BLaER1 treated with 17β-estradiol and CSF1 and Interleukin-3, amounts not matched to agents 10 nM and 100 nM (cell line): ENCODE results near the gene LMBR1L.
A peak's percentile ranks its signal among the peaks of the same experiment; 100 is the strongest.
"Not testable (repeated sequence)": the region's sequence is repeated elsewhere in the genome, so short reads cannot be mapped to it uniquely, and the experiment has no call there.

ENCODE experiments used
- H3K27ac ChIP-seq, 11 experiments: shearing (Covaris generic); formaldehyde crosslinking; 2 replicates each; pipeline ENCODE4 v1.8.1; 2022
- H3K27me3 ChIP-seq, 11 experiments: shearing (Covaris generic); formaldehyde crosslinking; 2 replicates each; pipeline ENCODE4 v1.8.1; 2022
- H3K36me3 ChIP-seq, 11 experiments: shearing (Covaris generic); formaldehyde crosslinking; 2 replicates each; pipeline ENCODE4 v1.8.1; 2022
- H3K4me1 ChIP-seq, 10 experiments: shearing (Covaris generic); formaldehyde crosslinking; 2 replicates each; pipeline ENCODE4 v1.8.1; 2022
- H3K4me2 ChIP-seq, 11 experiments: shearing (Covaris generic); formaldehyde crosslinking; 2 replicates each; pipeline ENCODE4 v1.8.1; 2022
- H3K4me3 ChIP-seq, 10 experiments: shearing (Covaris generic); formaldehyde crosslinking; 2 replicates each; pipeline ENCODE4 v1.8.1; 2022
- H3K9ac ChIP-seq, 11 experiments: shearing (Covaris generic); formaldehyde crosslinking; 2 replicates each; pipeline ENCODE4 v1.8.1; 2022
- H3K9me3 ChIP-seq, 11 experiments: shearing (Covaris generic); formaldehyde crosslinking; replicated peaks in 1 of 11; 2 replicates each; pipeline ENCODE4 v1.8.1; 2022
- H4K20me1 ChIP-seq, 11 experiments: shearing (Covaris generic); formaldehyde crosslinking; 2 replicates each; pipeline ENCODE4 v1.8.1; 2022
- Cebpa-rat ChIP-seq, 11 experiments: shearing (Covaris generic); IDR thresholded peaks; 2 replicates each; pipeline ENCODE4 v1.8.1; 2022

LMBR1L gene

GRCh38 chr12:49110464-49111155 is at the start of gene LMBR1L:
Gene LMBR1L (minus strand): TSS chr12:49110847. CDS start chr12:49110555, 292 bp downstream.
- peaks cover 0 to 22% (median 16%) of the 10 kb centered on the region in 11 experiments; a peak in 11 of 22 replicates for H3K36me3 ChIP-seq
- no peaks in the 10 kb centered on the region for H3K27me3 ChIP-seq
- TF ChIP-seq Cebpa-rat (IDR thresholded peaks at IDR 0.05): no peak
- H3K9ac ChIP-seq: peak within 1 kb of the TSS; percentile 92 to 98 (median 96)
- H3K4me3 ChIP-seq: peak within 1 kb of the TSS; percentile 85 to 100 (median 98)
- peaks cover 0 to 42% (median 33%) of the 10 kb centered on the region in 11 experiments; a peak in 14 of 22 replicates for H4K20me1 ChIP-seq
- peaks cover 41 to 51% (median 43%) of the 10 kb centered on the region in 10 experiments for H3K4me1 ChIP-seq
- H3K4me2 ChIP-seq: peak within 1 kb of the TSS; percentile 86 to 98 (median 95)
- H3K27ac ChIP-seq: peak within 1 kb of the TSS; percentile 83 to 95 (median 94)
- H3K9me3 ChIP-seq: peaks cover 0 to 15% (median 6%) of the 10 kb centered on the region in 11 experiments; a peak in 11 of 22 replicates

GRCh38 chr12:49160399-49160798 is 49.8 kb upstream of the LMBR1L start:
- Histone ChIP-seq H3K9me3 (0 out of 22 replicates have a peak, but pooled peaks cover 0 to 3% (median 0%) of the 10 kb centered on the region in 11 experiments), H3K9ac (peak overlapping the region in 9 of 11 experiments; percentile 14 to 68 (median 60); a peak in 16 of 22 replicates), H3K4me1 (peaks cover 45 to 56% (median 54%) of the 10 kb centered on the region in 10 experiments), H3K4me2 (peak overlapping the region; percentile 64 to 88 (median 76)), H3K27ac (peak overlapping the region in 10 of 11 experiments; percentile 55 to 82 (median 78); a peak in 19 of 22 replicates), H3K4me3 (peak overlapping the region in 1 of 10 experiments; percentile 39; a peak in 1 of 20 replicates), H4K20me1 (no peaks in the 10 kb centered on the region), H3K27me3 (no peaks in the 10 kb centered on the region), H3K36me3 (no peaks in the 10 kb centered on the region)
- TF ChIP-seq Cebpa-rat (IDR thresholded peaks at IDR 0.05): no peak

GRCh38 chr12:49154221-49154620 is 43.6 kb upstream of the LMBR1L start:
- no peak overlapping the region for H3K4me3 ChIP-seq
- H3K36me3 ChIP-seq: no peaks in the 10 kb centered on the region
- TF ChIP-seq Cebpa-rat (IDR thresholded peaks at IDR 0.05): no peak
- H3K4me1 ChIP-seq: peaks cover 11 to 34% (median 25%) of the 10 kb centered on the region in 10 experiments
- H3K4me2 ChIP-seq: no peak overlapping the region
- H3K9me3 ChIP-seq: no peaks in the 10 kb centered on the region
- H4K20me1 ChIP-seq: no peaks in the 10 kb centered on the region
- no peaks in the 10 kb centered on the region for H3K27me3 ChIP-seq
- no peak overlapping the region for H3K9ac ChIP-seq
- no peak overlapping the region for H3K27ac ChIP-seq

GRCh38 chr12:49147384-49147783 is 36.7 kb upstream of the LMBR1L start:
- H3K27ac ChIP-seq: no peak overlapping the region
- no peaks in the 10 kb centered on the region for H3K9me3 ChIP-seq
- H3K27me3 ChIP-seq: no peaks in the 10 kb centered on the region
- peaks cover 0 to 34% (median 12%) of the 10 kb centered on the region in 10 experiments; a peak in 12 of 20 replicates for H3K4me1 ChIP-seq
- H4K20me1 ChIP-seq: no peaks in the 10 kb centered on the region
- no peak overlapping the region for H3K9ac ChIP-seq
- H3K36me3 ChIP-seq: no peaks in the 10 kb centered on the region
- no peak overlapping the region for H3K4me2 ChIP-seq
- no peak overlapping the region for H3K4me3 ChIP-seq
- no peak for TF ChIP-seq Cebpa-rat (IDR thresholded peaks at IDR 0.05)

GRCh38 chr12:49146406-49146805 is 35.8 kb upstream of the LMBR1L start:
- Histone ChIP-seq H3K4me3 (no peak overlapping the region), H3K36me3 (no peaks in the 10 kb centered on the region), H3K9ac (no peak overlapping the region), H3K27me3 (no peaks in the 10 kb centered on the region), H3K4me1 (peaks cover 0 to 34% (median 12%) of the 10 kb centered on the region in 10 experiments; a peak in 12 of 20 replicates), H3K27ac (no peak overlapping the region), H4K20me1 (no peaks in the 10 kb centered on the region), H3K4me2 (peak overlapping the region in 1 of 11 experiments; percentile 4; a peak in 1 of 22 replicates), H3K9me3 (no peaks in the 10 kb centered on the region)
- TF ChIP-seq Cebpa-rat (IDR thresholded peaks at IDR 0.05): no peak

GRCh38 chr12:49144384-49144783 is 33.7 kb upstream of the LMBR1L start:
- H4K20me1 ChIP-seq: no peaks in the 10 kb centered on the region
- no peak overlapping the region for H3K4me2 ChIP-seq
- no peaks in the 10 kb centered on the region for H3K36me3 ChIP-seq
- no peak for TF ChIP-seq Cebpa-rat (IDR thresholded peaks at IDR 0.05)
- H3K9me3 ChIP-seq: no peaks in the 10 kb centered on the region
- no peak overlapping the region for H3K27ac ChIP-seq
- H3K9ac ChIP-seq: no peak overlapping the region
- no peaks in the 10 kb centered on the region for H3K27me3 ChIP-seq
- peaks cover 0 to 22% (median 4%) of the 10 kb centered on the region in 10 experiments; a peak in 8 of 20 replicates for H3K4me1 ChIP-seq
- H3K4me3 ChIP-seq: no peak overlapping the region

- Histone ChIP-seq H3K9ac (no peak overlapping the region), H4K20me1 (no peaks in the 10 kb centered on the region), H3K36me3 (0 out of 22 replicates have a peak, but pooled peaks cover 0 to 7% (median 0%) of the 10 kb centered on the region in 11 experiments), H3K4me2 (peak overlapping the region in 5 of 11 experiments; percentile 1 to 29 (median 20); a peak in 4 of 22 replicates), H3K27me3 (no peaks in the 10 kb centered on the region), H3K4me1 (peaks cover 1 to 14% (median 8%) of the 10 kb centered on the region in 10 experiments; a peak in 18 of 20 replicates), H3K4me3 (no peak overlapping the region), H3K27ac (no peak overlapping the region), H3K9me3 (no peaks in the 10 kb centered on the region)
- no peak for TF ChIP-seq Cebpa-rat (IDR thresholded peaks at IDR 0.05)
Observed at GRCh38 chr12:49138999-49139398, 28.4 kb upstream of the LMBR1L start.

GRCh38 chr12:49138587-49138986 is 27.9 kb upstream of the LMBR1L start:
- H3K27me3 ChIP-seq: no peaks in the 10 kb centered on the region
- no peaks in the 10 kb centered on the region for H4K20me1 ChIP-seq
- H3K9me3 ChIP-seq: no peaks in the 10 kb centered on the region
- H3K36me3 ChIP-seq: 0 out of 22 replicates have a peak, but pooled peaks cover 0 to 7% (median 0%) of the 10 kb centered on the region in 11 experiments
- no peak overlapping the region for H3K27ac ChIP-seq
- no peak for TF ChIP-seq Cebpa-rat (IDR thresholded peaks at IDR 0.05)
- H3K9ac ChIP-seq: no peak overlapping the region
- H3K4me2 ChIP-seq: peak overlapping the region in 8 of 11 experiments; percentile 1 to 29 (median 18); a peak in 6 of 22 replicates
- peaks cover 5 to 18% (median 12%) of the 10 kb centered on the region in 10 experiments for H3K4me1 ChIP-seq
- H3K4me3 ChIP-seq: no peak overlapping the region

- Histone ChIP-seq H3K9me3 (no peaks in the 10 kb centered on the region), H3K9ac (no peak overlapping the region), H3K4me1 (peaks cover 16 to 29% (median 23%) of the 10 kb centered on the region in 10 experiments), H3K36me3 (0 out of 22 replicates have a peak, but pooled peaks cover 0 to 7% (median 0%) of the 10 kb centered on the region in 11 experiments), H3K4me2 (no peak overlapping the region), H4K20me1 (no peaks in the 10 kb centered on the region), H3K27me3 (no peaks in the 10 kb centered on the region), H3K4me3 (no peak overlapping the region), H3K27ac (no peak overlapping the region)
- TF ChIP-seq Cebpa-rat (IDR thresholded peaks at IDR 0.05): no peak
Observed at GRCh38 chr12:49137476-49137875, 26.8 kb upstream of the LMBR1L start.

GRCh38 chr12:49136997-49137396 is 26.4 kb upstream of the LMBR1L start:
- H3K36me3 ChIP-seq, H3K4me2 ChIP-seq, H3K27ac ChIP-seq, H4K20me1 ChIP-seq, H3K9me3 ChIP-seq, H3K9ac ChIP-seq, H3K4me3 ChIP-seq, H3K27me3 ChIP-seq: not testable (repeated sequence)
- peaks cover 21 to 34% (median 28%) of the 10 kb centered on the region in 10 experiments for H3K4me1 ChIP-seq
